GM12878 (cell line): ENCODE results near the gene GHDC.

Source experiments
- CHD1 ChIP-seq: IDR thresholded peaks from 2 replicates; pipeline ENCODE4 v1.6.1; 2012; ENCODE audit warnings: low read depth, low read length, improper control_type of control experiment
- CREM ChIP-seq: IDR thresholded peaks from 2 replicates; pipeline ENCODE4 v1.6.1; 2014; ENCODE audit warnings: antibody characterized with exemption, low read depth
- EP300 ChIP-seq, 2 experiments: fragments of 150-350 bp in 1 of 2; IDR thresholded peaks; 2 replicates each; pipeline ENCODE4 v1.6.1; 2011 to 2012; ENCODE audit warnings: low read depth in 2 of 2, low read length in 2 of 2, borderline replicate concordance in 1 of 2, improper control_type of control experiment in 1 of 2, inconsistent platforms in 1 of 2; ENCODE audit not compliant: control insufficient read depth in 1 of 2
- MLLT1 ChIP-seq: fragments of 450-650 bp; IDR thresholded peaks from 2 replicates; pipeline ENCODE4 v1.6.1; 2016; ENCODE audit warnings: mild to moderate bottlenecking
- POLR2A ChIP-seq: IDR thresholded peaks from 2 replicates; pipeline ENCODE4 v1.6.1; 2011; ENCODE audit warnings: low read depth, mild to moderate bottlenecking, low read length
- POLR2AphosphoS5 ChIP-seq: IDR thresholded peaks from 2 replicates; pipeline ENCODE4 v1.6.1; 2011; ENCODE audit warnings: mild to moderate bottlenecking, low read length, inconsistent platforms
- USF1 ChIP-seq: IDR thresholded peaks from 2 replicates; pipeline ENCODE4 v1.6.1; 2011; ENCODE audit warnings: borderline replicate concordance, low read depth, mild to moderate bottlenecking, moderate library complexity, mixed read lengths, low read length; ENCODE audit not compliant: insufficient read depth; ENCODE audit errors: extremely low read length
- YBX1 ChIP-seq: fragments of 450-650 bp; IDR thresholded peaks from 2 replicates; pipeline ENCODE4 v1.6.1; 2016; ENCODE audit warnings: antibody characterized with exemption
- ZNF274 ChIP-seq: IDR thresholded peaks from one replicate; pipeline ENCODE4 v1.8.0; 2011; ENCODE audit not compliant: insufficient read length, insufficient read depth
- TF ChIP-seq, protein P1 (sequence below), 3 experiments: IDR thresholded peaks in 2 of 3; conservative IDR thresholded peaks in 1 of 3; 2 replicates each; pipeline ENCODE4 v1.5.1; 2011; ENCODE audit warnings: low read depth in 3 of 3, low read length in 3 of 3, mild to moderate bottlenecking in 3 of 3, control low read depth in 2 of 3, moderate library complexity in 2 of 3, inconsistent platforms in 1 of 3, mixed read lengths in 1 of 3; ENCODE audit not compliant: control insufficient read depth in 2 of 3, insufficient read depth in 1 of 3; ENCODE audit errors: extremely low read depth in 1 of 3

DNA sequence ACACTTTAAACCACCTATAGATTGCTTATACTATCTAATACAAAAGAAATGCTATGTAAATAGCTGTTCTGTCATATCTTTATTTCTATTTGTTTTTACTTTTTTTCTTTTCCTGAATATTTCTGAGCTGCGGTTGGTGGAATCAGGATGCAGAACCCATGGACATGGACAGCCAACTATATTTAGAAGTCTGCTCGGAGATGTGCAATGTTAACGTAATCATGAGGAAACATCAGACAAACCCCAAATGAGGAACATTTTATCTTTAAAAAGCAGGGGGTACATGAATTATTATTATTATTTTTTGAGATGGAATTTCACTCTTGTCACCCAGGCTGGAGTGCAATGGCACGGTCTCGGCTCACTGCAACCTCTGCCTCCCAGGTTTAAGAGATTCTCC is 31.4 kb upstream of the GHDC start:
- no peak for TF ChIP-seq CREM
- no peak for TF ChIP-seq ZNF274
- TF ChIP-seq, protein P1, sequence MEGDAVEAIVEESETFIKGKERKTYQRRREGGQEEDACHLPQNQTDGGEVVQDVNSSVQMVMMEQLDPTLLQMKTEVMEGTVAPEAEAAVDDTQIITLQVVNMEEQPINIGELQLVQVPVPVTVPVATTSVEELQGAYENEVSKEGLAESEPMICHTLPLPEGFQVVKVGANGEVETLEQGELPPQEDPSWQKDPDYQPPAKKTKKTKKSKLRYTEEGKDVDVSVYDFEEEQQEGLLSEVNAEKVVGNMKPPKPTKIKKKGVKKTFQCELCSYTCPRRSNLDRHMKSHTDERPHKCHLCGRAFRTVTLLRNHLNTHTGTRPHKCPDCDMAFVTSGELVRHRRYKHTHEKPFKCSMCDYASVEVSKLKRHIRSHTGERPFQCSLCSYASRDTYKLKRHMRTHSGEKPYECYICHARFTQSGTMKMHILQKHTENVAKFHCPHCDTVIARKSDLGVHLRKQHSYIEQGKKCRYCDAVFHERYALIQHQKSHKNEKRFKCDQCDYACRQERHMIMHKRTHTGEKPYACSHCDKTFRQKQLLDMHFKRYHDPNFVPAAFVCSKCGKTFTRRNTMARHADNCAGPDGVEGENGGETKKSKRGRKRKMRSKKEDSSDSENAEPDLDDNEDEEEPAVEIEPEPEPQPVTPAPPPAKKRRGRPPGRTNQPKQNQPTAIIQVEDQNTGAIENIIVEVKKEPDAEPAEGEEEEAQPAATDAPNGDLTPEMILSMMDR (IDR thresholded peaks at IDR 0.05 in 2 of 3, conservative IDR thresholded peaks at IDR 0.05 in 1 of 3; ENCODE audit: control insufficient read depth in 2 of 3, extremely low read depth in 1 of 3, insufficient read depth in 1 of 3, low read depth in 3 of 3, low read length in 3 of 3), result no peak
- TF ChIP-seq EP300 (IDR thresholded peaks at IDR 0.05; ENCODE audit: borderline replicate concordance in 1 of 2, control insufficient read depth in 1 of 2, low read depth in 2 of 2, low read length in 2 of 2), result no peak
- no peak for TF ChIP-seq CHD1
- TF ChIP-seq USF1, result no peak
- no peak for TF ChIP-seq POLR2A
- no peak for TF ChIP-seq MLLT1
- no peak for TF ChIP-seq YBX1
- TF ChIP-seq POLR2AphosphoS5, result no peak
